ENCODE data around the gene UPF1.
"Not testable (repeated sequence)": the region's sequence is repeated elsewhere in the genome, so short reads cannot be mapped to it uniquely, and the experiment has no call there.

UPF1 gene

GRCh38 chr19:18799389-18799970, 32.3 kb upstream of the UPF1 start:
- no peak for DNase-seq (ENCODE audit: low read depth in 2 of 2)

GRCh38 chr19:18800079-18800478, 31.7 kb upstream of the UPF1 start:
- no peak for DNase-seq (ENCODE audit: low read depth in 2 of 2)

DNA sequence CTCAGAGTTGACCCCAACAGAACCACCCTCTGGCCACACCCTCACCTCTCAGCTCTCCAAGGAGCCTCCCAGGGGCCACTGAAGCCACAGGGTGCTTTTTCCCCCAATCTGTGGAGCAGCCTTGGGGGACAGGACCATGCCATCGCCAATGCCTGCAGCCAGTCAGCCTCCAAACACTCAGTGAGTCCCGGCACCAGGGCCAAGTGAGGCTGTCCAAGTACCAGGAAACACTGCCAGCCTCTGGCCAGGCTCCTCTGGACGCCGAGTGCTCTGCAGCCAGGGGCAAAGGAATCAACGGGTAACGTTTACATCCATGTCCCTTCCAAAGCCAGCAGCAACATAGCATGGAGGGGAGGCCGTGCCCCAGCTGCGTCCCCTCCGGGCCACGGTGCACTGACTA, 31.1 kb upstream of the UPF1 start:
- no peak for DNase-seq (ENCODE audit: low read depth in 2 of 2)

DNA sequence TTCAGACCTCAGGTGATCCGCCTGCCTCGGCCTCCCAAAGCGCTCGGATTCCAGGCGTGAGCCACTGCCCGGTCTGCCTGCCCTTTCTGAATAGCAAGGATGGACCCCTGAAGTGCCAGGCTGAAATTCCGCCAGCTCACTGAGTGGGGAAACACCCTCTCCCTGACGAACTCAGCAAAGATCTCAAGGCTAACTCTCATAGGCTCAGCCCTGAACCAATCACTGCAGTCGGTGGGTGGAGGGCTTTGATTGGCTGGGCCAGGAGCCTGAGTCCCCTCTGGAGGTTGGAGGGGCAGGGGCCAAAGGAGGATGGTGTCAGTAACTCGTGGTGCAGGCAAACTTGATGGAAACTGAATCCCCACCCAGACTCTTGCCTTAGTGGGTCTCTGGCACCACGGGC, 29.4 kb upstream of the UPF1 start:
- no peak for DNase-seq (ENCODE audit: low read depth in 2 of 2)

GRCh38 chr19:18803550-18804138, 28.1 kb upstream of the UPF1 start:
- no peak for DNase-seq (ENCODE audit: low read depth in 2 of 2)

GRCh38 chr19:18804139-18804601, 27.6 kb upstream of the UPF1 start:
- no peak for DNase-seq (ENCODE audit: low read depth in 2 of 2)

- no peak for DNase-seq (ENCODE audit: low read depth in 2 of 2)
Observed at GRCh38 chr19:18804643-18805042, 27.1 kb upstream of the UPF1 start.

DNA sequence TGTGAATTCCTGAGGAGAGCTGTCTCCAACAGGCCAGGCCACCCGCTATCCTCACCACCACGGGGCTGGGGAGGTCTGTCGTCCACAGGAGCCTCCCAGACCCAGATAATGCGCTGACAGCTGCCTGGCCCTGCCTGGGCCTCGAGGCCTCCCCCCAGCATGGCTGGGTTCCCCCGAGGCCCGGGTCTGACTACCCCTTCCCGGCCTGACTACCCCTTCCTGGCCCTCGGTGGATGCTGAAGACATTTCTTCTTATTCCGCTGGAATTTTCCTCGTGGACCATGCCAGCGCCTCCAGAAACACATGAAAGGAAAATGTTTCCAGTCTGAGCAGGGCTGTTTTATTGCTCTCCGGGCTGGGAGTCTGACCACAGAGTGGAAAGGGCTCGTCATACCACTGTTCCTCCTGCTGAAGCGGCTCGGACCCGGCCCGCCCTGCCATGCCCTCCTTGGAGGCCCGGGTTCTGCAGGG, 23.9 kb upstream of the UPF1 start:
- DNase-seq (ENCODE audit: low read depth in 2 of 2): no peak

- DNase-seq (ENCODE audit: low read depth in 2 of 2): no peak
Observed at GRCh38 chr19:18809149-18809868, 22.4 kb upstream of the UPF1 start.

DNA sequence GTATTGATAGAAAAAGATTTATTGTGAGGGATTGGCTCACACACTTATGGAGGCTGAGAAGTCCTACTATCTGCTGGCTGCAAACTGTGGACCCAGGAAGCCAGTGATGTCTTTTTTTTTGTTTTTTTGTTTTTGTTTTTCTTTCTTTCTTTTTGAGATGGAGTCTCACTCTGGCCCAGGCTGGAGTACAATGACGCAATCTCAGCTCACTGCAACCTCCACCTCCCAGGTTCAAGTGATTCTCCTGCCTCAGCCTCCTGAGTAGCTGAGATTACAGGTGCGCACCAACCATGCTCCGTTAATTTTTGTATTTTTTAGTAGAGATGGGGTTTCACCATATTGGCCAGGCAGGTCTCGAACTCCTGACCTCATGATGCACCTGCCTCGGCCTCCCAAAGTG, 20.1 kb upstream of the UPF1 start:
- DNase-seq (ENCODE audit: low read depth in 2 of 2): not testable (repeated sequence)

DNA sequence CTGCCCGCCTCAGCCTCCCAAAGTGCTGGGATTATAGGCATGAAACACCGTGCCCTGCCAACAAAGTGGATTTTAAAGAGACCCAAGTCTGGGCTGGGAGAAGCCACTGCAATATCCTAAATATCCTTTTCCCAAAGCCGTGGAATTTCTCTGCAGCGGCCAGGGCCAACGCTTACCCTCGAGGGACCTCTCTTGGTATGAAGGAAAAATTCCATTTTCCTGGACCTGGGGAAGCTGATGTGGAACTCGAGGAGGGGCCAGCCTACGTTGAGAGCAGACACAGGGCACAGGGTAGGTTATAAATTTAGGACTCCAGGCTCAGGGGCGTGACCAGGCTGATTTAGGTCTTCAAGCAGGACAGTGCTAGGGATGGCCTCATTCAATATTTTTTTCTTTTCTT, 17.7 kb upstream of the UPF1 start:
- no peak for DNase-seq (ENCODE audit: low read depth in 2 of 2)

GRCh38 chr19:18815673-18816072, 16.1 kb upstream of the UPF1 start:
- DNase-seq (ENCODE audit: low read depth in 2 of 2): no peak

DNA sequence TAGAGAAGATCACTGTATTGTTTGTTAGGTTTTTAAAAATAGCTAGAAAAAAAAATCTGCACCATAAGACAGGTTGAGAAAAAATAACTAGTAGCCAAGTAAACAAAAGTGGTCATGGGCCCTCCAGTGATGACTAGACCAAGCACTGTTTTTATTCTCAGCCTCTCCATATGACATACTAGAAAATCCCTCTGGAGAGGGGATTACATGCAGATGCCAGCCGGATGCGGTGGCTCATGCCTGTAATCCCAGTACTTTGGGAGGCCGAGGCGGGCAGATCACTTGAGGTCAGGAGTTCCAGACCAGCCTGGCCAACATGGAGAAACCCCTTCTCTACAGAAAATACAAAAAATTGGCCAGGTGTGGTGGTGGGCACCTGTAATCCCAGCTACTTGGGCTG, 15.1 kb upstream of the UPF1 start:
- not testable (repeated sequence) for DNase-seq (ENCODE audit: low read depth in 2 of 2)

- no peak for DNase-seq (ENCODE audit: low read depth in 2 of 2)
Observed at GRCh38 chr19:18817574-18817973, 14.2 kb upstream of the UPF1 start.

DNA sequence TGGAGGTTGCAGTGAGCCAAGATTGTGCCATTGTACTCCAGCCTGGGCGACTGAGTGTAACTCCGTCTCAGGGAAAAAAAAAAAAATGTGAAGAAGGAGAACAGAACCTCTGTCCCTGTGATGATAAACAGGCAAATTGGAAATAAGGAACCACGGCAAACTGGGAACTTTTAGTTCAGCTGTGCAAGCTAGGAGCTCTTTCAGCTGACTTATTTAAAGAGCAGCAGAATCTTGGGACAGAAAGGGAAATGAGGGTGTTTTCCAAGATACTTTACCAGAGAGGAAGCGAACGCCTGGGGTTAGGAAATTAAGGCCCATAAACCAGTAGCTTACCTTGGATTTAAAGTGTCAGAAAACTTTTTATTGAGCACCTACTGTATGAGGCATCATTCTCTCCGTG, 3.0 kb upstream of the UPF1 start:
- DNase-seq (ENCODE audit: low read depth in 2 of 2): no peak

DNA sequence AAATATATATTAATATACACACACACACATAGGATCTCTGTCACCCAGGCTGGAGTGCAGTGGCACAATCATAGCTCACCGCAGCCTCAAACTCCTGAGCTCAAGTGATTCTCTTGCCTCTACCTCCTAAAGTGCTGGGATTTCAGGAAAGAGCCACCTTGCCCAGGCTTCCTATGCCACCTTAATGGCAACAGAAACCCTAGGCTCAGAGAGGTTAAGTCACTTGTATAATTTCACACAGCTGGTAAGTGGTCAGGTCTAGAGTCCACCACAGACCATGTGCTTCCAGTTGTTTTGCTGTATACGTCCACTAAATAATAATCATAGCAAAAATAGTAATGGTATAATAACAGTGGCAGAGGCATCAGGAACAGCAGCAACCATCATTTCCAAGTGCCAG, 1.3 kb upstream of the UPF1 start:
- no peak for DNase-seq (ENCODE audit: low read depth in 2 of 2)

- no peak for DNase-seq (ENCODE audit: low read depth in 2 of 2)
Observed at GRCh38 chr19:18832306-18833140, 764 bp downstream of the UPF1 start.

- DNase-seq (ENCODE audit: low read depth in 2 of 2): no peak
Observed at GRCh38 chr19:18833141-18833476, 1.4 kb downstream of the UPF1 start.

DNA sequence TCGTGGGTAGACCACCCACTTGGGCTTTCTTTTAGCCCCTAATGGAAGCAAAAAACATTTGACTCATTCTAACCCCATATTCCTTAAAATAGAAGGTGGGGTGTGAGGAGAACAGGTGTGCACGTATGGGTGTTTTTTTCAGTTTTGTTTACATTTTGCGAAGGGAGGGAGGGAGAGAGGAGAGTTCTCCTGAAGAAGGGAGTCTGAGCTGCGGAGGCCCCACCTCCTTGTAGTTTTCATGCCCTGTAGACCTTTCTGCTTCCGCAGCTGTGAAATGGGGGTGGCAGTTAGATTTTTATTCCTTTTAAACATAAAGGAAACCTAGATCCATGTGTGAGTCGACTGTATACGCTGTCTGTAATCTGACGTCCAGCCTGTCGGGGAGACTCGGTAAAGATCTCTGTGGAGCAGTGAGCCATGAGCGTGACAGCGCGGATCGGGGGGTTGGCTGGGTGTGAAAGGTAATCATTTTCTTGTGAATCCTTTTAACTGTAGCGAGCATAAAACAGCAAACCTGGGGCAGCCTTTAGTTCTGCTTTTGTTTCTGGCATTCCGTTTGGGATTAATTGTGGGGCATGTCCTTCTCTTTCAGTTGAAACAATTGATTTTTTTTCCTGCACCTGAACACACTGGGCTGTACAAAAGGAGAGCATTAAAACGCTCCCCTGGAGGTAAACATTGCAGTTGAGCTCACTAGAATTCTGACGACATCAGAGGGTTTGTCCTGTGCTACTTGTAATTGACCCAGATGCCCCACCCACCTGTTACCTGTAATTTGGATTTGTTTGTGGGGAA, 2.3 kb downstream of the UPF1 start:
- no peak for DNase-seq (ENCODE audit: low read depth in 2 of 2)

GRCh38 chr19:18834644-18834984, 2.9 kb downstream of the UPF1 start:
- no peak for DNase-seq (ENCODE audit: low read depth in 2 of 2)

DNA sequence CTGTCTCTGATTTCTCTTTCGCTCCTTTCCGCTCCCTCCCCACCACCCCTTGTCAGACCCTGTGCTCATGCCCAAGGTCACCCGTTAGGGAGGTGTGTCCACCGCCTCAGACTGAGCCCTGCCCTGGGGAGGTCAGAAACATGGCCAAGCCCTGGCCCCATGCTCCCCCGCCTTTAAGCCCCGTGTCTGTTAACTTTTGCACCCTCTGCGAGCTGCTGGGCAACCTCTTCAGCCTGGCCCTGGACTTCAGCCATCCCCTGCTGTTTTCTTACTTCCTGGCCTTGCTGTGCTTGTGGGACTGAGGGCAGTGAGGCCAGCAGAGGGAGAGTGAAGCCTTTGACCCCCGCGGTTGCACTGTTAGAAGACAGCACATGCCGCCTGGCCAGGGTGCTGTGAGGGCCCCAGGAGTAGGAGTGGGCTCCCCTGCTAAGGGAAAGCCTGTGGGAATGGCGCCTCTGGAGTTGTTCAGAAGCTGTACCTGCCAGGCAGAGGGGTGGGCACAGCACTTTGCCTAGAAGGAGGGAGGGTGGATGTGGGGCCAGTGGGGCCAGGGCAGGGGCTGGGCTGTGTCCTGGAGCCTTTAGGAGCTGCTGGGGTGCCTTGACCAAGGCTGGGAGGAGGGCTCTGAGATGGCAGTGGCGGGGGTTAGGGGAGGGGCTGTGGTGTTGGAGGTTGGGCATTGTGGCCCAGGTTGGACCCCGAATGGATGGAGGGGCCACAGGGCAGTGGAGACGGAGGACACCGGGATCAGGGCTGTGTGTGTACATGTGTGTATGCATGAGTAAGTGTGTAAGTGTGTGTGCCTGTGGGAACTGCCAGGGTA, 7.9 kb downstream of the UPF1 start:
- no peak for DNase-seq (ENCODE audit: low read depth in 2 of 2)

Measured in stimulated activated CD8-positive, alpha-beta memory T cell treated with anti-CD3 and anti-CD28 coated beads, Interleukin-2, amount 100 ng/mL, for 1 hour (primary cell).